HL-60 (cell line): ENCODE data around the gene TMEM74B.

ENCODE experiments used
- GABPA ChIP-seq: IDR thresholded peaks from 2 replicates; pipeline ENCODE4 v1.6.1; 2012; ENCODE audit warnings: low read depth
- REST ChIP-seq: IDR thresholded peaks from 2 replicates; pipeline ENCODE4 v1.6.1; 2012; ENCODE audit warnings: low read depth; ENCODE audit not compliant: insufficient replicate concordance
- TF ChIP-seq, protein P1 (sequence below): IDR thresholded peaks from one replicate; pipeline ENCODE4 v1.5.1; 2011; ENCODE audit warnings: low read length, control low read depth, inconsistent platforms; ENCODE audit not compliant: insufficient read depth

DNA sequence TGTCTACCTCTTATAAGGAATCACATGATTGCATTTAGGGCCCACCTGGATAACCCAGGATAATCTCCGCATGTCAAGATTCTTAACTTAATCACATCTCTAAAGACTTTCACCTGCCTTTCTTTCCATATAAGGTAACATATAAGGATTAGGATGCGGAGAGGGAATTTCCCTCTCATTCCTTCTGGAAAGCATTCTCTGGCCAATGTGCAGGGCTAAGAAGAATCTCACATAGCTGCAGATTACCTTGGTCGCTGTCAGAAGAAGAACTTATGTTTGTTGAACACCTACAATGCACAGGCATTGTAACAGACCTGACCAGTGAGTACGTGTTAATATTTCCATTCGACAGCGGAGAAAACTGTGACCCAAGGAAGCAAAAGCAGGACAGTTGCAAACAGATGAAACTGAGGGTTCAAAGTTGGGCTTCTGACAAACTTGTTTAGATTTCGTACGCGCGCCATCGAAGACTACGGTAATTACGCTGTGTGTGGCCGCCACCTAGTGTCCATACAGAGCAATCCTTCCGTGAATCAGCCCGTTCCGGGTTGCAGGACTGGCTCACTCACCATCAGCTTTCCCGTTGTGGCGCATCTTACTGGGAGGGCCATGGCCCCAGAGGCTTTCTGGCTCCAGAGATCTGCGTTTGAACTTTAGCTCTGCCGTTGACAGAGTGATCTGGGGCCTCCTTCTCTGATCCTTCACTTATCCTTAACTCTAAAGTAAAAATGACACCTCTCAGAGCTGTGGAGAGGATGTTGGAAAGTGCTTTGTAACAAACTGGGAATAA, 28.0 kb upstream of the TMEM74B start:
- TF ChIP-seq, protein P1, sequence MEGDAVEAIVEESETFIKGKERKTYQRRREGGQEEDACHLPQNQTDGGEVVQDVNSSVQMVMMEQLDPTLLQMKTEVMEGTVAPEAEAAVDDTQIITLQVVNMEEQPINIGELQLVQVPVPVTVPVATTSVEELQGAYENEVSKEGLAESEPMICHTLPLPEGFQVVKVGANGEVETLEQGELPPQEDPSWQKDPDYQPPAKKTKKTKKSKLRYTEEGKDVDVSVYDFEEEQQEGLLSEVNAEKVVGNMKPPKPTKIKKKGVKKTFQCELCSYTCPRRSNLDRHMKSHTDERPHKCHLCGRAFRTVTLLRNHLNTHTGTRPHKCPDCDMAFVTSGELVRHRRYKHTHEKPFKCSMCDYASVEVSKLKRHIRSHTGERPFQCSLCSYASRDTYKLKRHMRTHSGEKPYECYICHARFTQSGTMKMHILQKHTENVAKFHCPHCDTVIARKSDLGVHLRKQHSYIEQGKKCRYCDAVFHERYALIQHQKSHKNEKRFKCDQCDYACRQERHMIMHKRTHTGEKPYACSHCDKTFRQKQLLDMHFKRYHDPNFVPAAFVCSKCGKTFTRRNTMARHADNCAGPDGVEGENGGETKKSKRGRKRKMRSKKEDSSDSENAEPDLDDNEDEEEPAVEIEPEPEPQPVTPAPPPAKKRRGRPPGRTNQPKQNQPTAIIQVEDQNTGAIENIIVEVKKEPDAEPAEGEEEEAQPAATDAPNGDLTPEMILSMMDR = peak; percentile 79
- TF ChIP-seq REST (no peak), GABPA (no peak)
